Renal cortical epithelial cell (primary cell): ENCODE measurements around the gene DDX39B. TPM values are rescaled to one million over a fixed set of nuclear protein-coding genes. Genes with fewer than 3 reads are reported as not detected.

Experiments
- DNase-seq: peaks from one replicate; pipeline ENCODE4 v3.0.0-alpha.2; 2011; ENCODE audit warnings: low read depth
- total RNA-seq: library from RNA; depleted of rRNA; stranded (reverse); fragments of >200 nt; gene quantifications from 2 replicates; pipeline ENCODE4 v1.2.3, GENCODE V29; 2014

Gene DDX39B
- total RNA-seq, 1 donor from 2014 or later, result 234 TPM

GRCh38 chr6:31547727-31548543, 6.1 kb upstream of the DDX39B start:
- DNase-seq, result no peak

DNA sequence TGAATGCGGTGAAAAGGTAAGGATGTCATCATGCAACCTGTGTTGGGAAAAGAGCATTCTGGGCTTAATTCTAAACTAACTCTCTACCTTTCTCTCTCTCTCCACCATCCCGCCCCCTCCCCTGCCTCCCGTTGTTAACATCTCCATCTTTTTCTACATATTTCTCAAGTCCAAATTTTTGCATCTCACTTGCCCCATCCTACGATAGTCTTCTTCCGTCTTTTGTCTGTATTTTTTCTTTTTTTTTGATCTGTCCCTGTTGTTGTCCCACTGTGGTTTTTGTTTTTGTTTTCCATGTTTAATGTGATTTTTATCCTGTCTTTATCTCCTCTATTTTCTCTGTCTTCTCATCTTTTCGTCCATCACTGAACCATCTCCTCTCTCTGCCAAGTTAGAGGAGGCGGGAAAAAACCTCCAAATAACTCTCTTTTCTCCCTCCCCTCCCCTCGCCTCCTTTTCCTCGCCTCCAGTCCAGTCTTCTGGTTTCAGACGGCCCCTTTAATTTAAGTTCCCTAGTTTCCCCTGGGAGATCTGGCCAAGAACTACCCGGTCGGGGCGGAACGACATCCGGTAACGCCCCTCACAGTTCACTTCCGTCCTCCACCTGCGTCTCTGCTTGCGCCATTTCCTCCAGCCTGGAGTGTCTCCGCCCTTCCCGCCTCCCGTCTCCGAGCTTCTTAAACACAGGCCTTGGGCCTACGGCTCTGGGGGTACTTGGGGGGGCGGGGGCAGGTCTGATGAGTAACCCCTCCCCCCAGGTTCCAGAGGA, 5.3 kb upstream of the DDX39B start, which contains the start of gene NFKBIL1:
Gene NFKBIL1, plus strand, starts transcription at position 651 of the 769 bp plus-strand sequence. Its CDS starts 87 bp downstream, at position 738.
- DNase-seq, result peak; percentile 94

- peak; percentile 85 for DNase-seq
Observed at GRCh38 chr6:31546339-31546957, 4.6 kb upstream of the DDX39B start, which contains the start of gene ATP6V1G2. TSS of gene ATP6V1G2 (minus strand) at chr6:31546608. CDS start at chr6:31546559, 49 bp downstream.

DNA sequence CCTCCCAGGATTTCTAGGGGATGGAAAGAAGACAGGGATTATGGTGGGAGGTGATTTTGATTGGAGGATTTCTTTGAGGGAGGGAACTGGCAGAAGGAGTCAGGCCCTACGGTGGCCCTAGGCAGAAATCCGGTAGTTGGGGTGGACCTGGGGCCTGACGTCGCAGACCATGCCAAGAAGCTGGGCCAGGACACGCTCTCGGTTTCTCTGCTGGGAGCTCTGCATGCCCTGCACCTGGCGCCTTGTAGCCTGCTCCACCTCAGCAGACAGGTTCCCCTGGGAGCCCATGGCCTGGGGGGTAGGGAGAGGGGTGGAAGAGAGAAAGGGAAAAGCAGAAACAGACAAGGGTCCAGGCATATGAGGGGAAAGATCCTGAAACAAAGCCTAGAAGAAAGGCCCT, 3.5 kb upstream of the DDX39B start:
- no peak for DNase-seq

- DNase-seq, result no peak
Observed at GRCh38 chr6:31544676-31545075, 2.9 kb upstream of the DDX39B start.

- no peak for DNase-seq
Observed at GRCh38 chr6:31543639-31544038, 1.8 kb upstream of the DDX39B start.

GRCh38 chr6:31541059-31541657, 645 bp downstream of the DDX39B start:
- peak; percentile 45 for DNase-seq

DNA sequence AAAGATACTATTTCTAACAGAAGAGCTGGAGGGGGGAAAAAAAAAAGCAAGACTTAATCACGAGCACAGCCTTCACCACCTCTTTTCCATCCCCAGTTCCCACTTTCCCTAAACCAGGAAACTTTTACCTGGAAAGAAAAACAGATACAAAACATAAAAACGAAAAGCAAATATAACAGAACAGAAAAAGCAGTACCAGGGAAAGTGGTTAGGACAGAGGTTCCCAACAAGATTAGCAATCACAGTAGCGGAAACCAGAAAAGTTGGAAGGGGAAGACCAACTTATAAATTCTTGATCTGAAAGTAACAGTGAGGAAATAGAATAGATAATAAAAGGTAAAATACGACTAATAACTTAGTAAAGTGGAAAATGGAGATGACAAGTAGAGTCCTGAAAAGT, 1.2 kb downstream of the DDX39B start:
- DNase-seq, result no peak

GRCh38 chr6:31538805-31539400, 2.9 kb downstream of the DDX39B start:
- DNase-seq, result no peak

GRCh38 chr6:31535538-31536324, 6.1 kb downstream of the DDX39B start:
- no peak for DNase-seq

GRCh38 chr6:31534521-31535040, 7.2 kb downstream of the DDX39B start:
- no peak for DNase-seq

- DNase-seq, result no peak
Observed at GRCh38 chr6:31534011-31534410, 7.8 kb downstream of the DDX39B start.

- DNase-seq, result no peak
Observed at GRCh38 chr6:31533455-31533841, 8.4 kb downstream of the DDX39B start.

GRCh38 chr6:31532644-31533454, 9.0 kb downstream of the DDX39B start:
- DNase-seq, result no peak

DNA sequence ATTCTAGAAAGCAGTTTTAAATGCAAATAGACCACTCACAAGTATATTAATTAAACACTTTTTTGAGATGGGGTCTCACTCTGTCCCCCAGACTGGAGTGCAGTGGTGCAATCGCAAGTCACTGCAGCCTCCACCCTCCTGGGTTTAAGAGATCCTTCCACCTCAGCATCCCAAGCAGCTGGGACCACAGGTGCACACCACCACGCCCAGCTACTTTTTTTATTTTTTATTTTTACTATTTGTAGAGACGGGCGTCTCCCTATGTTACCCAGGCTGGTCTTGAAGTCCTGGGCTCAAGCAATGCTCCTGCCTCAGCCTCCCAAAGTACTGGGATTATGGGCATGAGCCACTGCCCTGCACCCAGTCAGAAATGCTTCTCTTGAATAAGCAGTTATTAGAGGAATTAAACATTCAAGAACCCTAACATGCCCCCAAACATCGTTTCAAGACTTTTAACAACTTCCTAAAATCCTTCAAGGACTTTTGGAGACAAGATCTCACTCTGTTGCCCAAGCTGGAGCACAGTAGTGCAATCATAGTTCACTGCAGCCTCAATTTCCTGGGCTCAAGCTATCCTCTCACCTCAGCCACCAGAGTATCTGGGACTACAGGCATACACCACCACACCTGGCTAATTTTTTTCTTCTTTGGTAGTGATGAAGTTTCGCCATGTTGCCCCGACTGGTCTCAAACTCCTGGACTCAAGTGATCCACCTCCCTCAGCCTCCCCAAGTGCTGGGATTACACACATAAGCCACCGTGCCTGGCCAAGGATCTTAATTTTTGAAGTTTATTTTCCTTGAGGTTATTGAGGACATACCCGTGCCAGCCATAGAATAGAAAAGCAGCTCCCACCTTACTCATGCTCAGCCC, 9.8 kb downstream of the DDX39B start:
- DNase-seq, result no peak

DNA sequence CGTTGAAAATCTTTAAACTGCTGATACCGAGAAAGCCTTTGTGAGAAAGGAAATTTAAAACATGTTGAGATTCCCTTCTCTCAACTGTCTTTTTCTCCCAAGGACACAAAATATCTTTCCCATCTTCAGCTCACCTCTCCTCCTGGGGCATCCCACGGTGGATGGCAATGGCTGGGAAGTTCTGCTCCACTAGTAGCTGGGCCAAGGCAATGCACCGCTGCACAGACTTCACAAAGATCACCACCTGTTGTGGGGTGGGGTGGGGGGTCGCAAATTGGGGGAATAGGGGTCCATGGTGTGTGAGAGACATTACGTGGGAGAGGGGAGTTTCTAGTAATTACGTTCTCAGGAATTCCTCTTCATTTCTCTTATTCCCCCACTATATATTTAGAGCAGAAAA, 10.6 kb downstream of the DDX39B start:
- DNase-seq, result no peak

DNA sequence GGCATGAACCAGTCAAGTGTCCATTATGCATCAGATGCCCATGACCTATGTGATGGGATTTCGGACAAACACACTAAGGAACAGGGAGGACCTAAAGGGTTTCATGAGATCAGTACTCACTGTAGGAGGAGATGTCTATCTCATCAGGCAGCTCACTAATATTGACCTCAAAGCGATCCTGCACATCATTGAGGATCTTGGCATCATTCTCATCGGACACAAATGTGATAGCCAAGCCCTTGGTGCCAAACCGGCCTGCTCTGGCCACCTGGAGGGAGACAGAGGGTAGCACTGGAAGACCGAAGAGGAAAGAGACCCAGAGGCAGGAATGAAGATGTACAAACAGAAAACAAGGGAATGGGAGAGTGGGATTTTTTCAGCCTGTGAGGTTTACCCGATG, 11.1 kb downstream of the DDX39B start:
- no peak for DNase-seq

DNA sequence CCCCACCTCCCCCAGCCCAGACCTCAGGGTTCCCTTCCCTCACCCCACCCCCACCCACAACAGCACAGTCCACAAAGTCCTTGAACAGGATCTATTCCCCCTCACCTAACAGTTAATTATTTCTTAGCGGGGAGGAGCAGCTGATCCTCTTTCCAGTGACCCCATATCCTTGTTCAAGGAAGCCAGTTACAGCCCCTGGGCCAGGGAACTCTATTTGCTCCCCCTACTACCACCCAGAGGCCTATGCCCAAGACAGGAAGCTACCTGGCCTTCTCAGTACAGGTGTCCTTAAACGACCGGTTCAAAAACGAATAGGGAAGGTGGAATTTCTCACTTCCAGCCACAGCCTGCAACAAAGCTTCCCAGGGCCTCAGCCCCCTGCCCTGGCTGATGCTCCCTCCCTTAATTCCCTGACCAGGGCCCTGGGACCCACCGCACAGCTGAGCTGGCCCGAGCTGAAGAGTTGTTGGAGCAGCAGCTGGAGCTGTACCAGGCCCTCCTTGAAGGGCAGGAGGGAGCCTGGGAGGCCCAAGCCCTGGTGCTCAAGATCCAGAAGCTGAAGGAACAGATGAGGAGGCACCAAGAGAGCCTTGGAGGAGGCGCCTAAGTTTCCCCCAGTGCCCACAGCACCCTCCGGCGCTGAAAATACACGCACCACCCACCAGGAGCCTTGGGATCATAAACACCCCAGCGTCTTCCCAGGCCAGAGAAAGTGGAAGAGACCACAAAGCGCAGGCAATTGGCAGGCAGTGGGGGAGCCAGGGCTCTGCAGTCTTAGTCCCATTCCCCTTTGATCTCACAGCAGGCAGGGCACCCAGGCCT, 12.3 kb downstream of the DDX39B start:
- peak; percentile 25 for DNase-seq
